ENCODE results near the gene LUZP2. TPM values are rescaled to one million over a fixed set of nuclear protein-coding genes. Genes with fewer than 3 reads are reported as not detected.

LUZP2 gene
- total and polyA plus RNA-seq, 9 of the 15 experiments (the other 6 are each of a cell fraction or from before 2014, with no cell fraction given): not detected

DNA sequence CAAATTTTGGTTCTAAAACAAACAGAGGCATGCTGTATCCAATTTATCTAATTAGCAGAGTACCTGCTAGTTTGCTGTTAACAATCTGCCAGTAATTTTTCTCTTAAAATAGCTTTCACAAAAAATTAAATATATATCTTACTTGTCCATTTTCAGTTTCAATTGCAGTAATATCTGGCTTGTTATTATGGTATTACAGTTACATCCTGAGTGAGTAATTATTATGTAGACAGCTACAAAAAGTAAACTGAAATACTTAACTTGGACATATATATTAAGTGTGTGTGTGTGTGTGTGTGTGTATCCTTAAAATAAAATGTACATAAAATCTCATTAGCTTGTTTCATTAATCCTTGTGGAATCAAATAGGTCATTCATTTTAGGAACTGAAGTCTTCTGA lies 148.7 kb downstream of the LUZP2 start:
- H3K27ac ChIP-seq (ENCODE audit: extremely low read depth, low read depth, low read length): no peak overlapping the region
- in situ Hi-C loops (cut with MboI): no loop called here
- ChIA-PET POLR2A (no interaction called here), CTCF (ENCODE audit: low intra/inter-chr PET ratio) (no interaction called here)
- H2AFZ ChIP-seq (ENCODE audit: low read depth, low read length): no peak overlapping the region
- DNase-seq (ENCODE audit: extremely low read depth in 1 of 4, low spot score in 3 of 4): no peak
- H3K79me2 ChIP-seq (ENCODE audit: control insufficient read depth, insufficient read depth, low read length): no peaks in the 10 kb centered on the region
- no peak for ATAC-seq
- BruUV-seq (replicated peaks): no TSS peak
- intact Hi-C loops (cut with micrococcal nuclease): no loop called here
- FAIRE-seq: no peak
- H3K9me3 ChIP-seq (replicated peaks; ENCODE audit: control insufficient read depth, insufficient read depth, low read depth, low read length): 0 out of 2 replicates have a peak, but pooled peaks cover 2% of the 10 kb centered on the region
- H3K4me3 ChIP-seq: no peak overlapping the region
- no peaks in the 10 kb centered on the region for H3K36me3 ChIP-seq (ENCODE audit: control insufficient read depth, insufficient read depth, low read length)
- TF ChIP-seq ZC3H11A (IDR thresholded peaks at IDR 0.05; ENCODE audit: low read depth, low read length): no peak
- H3K9ac ChIP-seq (ENCODE audit: insufficient read depth in 1 of 2, low read depth in 2 of 2, low read length in 2 of 2): no peak overlapping the region
- no peaks in the 10 kb centered on the region for H4K20me1 ChIP-seq (replicated peaks; ENCODE audit: control insufficient read depth, insufficient read depth, low read length)
- no peaks in the 10 kb centered on the region for H3K4me1 ChIP-seq (replicated peaks in 1 of 2; ENCODE audit: control insufficient read depth in 2 of 2, insufficient read depth in 2 of 2, low read length in 2 of 2)
- H3K4me2 ChIP-seq (ENCODE audit: insufficient read depth, low read length): no peak overlapping the region
- no peaks in the 10 kb centered on the region for H3K9me1 ChIP-seq (ENCODE audit: control insufficient read depth, insufficient read depth, low read length)
- no peaks in the 10 kb centered on the region for H3K27me3 ChIP-seq (ENCODE audit: control insufficient read depth in 2 of 2, insufficient read depth in 2 of 2, low read length in 2 of 2)

GRCh38 chr11:24651873-24652272 lies 155.0 kb downstream of the LUZP2 start:
- no peaks in the 10 kb centered on the region for H3K9me1 ChIP-seq (ENCODE audit: control insufficient read depth, insufficient read depth, low read length)
- no peak overlapping the region for H3K27ac ChIP-seq (ENCODE audit: extremely low read depth, low read depth, low read length)
- no peak overlapping the region for H3K4me3 ChIP-seq
- no peak overlapping the region for H3K4me2 ChIP-seq (ENCODE audit: insufficient read depth, low read length)
- CTCF ChIA-PET (ENCODE audit: low intra/inter-chr PET ratio): no interaction called here
- FAIRE-seq (no peak), DNase-seq (ENCODE audit: extremely low read depth in 1 of 4, low spot score in 3 of 4) (no peak), ATAC-seq (no peak)
- in situ Hi-C loops (cut with MboI) (no loop called here), intact Hi-C loops (cut with micrococcal nuclease) (no loop called here)
- H3K79me2 ChIP-seq (ENCODE audit: control insufficient read depth, insufficient read depth, low read length): no peaks in the 10 kb centered on the region
- no peaks in the 10 kb centered on the region for H3K4me1 ChIP-seq (replicated peaks in 1 of 2; ENCODE audit: control insufficient read depth in 2 of 2, insufficient read depth in 2 of 2, low read length in 2 of 2)
- H2AFZ ChIP-seq (ENCODE audit: low read depth, low read length): no peak overlapping the region
- no peaks in the 10 kb centered on the region for H3K27me3 ChIP-seq (ENCODE audit: control insufficient read depth in 2 of 2, insufficient read depth in 2 of 2, low read length in 2 of 2)
- H4K20me1 ChIP-seq (replicated peaks; ENCODE audit: control insufficient read depth, insufficient read depth, low read length): no peaks in the 10 kb centered on the region
- WGBS (ENCODE audit: insufficient coverage, low coverage, missing lambda C conversion rate): 0% methylated on average over 2 of the region's 2 CpGs
- no peaks in the 10 kb centered on the region for H3K36me3 ChIP-seq (ENCODE audit: control insufficient read depth, insufficient read depth, low read length)
- BruUV-seq (replicated peaks): no TSS peak
- H3K9ac ChIP-seq (ENCODE audit: insufficient read depth in 1 of 2, low read depth in 2 of 2, low read length in 2 of 2): no peak overlapping the region
- POLR2A ChIA-PET: no interaction called here
- no peaks in the 10 kb centered on the region for H3K9me3 ChIP-seq (replicated peaks; ENCODE audit: control insufficient read depth, insufficient read depth, low read depth, low read length)
- TF ChIP-seq KAT8 (IDR thresholded peaks at IDR 0.05; ENCODE audit: low read depth): no peak
- TF ChIP-seq SIN3A (IDR thresholded peaks at IDR 0.05; ENCODE audit: borderline replicate concordance in 2 of 2, control insufficient read depth in 1 of 2, low read depth in 2 of 2, low read length in 2 of 2): no peak
- no peak for TF ChIP-seq AFF1 (IDR thresholded peaks at IDR 0.05; ENCODE audit: low read depth in 1 of 2, partially characterized antibody in 2 of 2)
- TF ChIP-seq, protein P1, sequence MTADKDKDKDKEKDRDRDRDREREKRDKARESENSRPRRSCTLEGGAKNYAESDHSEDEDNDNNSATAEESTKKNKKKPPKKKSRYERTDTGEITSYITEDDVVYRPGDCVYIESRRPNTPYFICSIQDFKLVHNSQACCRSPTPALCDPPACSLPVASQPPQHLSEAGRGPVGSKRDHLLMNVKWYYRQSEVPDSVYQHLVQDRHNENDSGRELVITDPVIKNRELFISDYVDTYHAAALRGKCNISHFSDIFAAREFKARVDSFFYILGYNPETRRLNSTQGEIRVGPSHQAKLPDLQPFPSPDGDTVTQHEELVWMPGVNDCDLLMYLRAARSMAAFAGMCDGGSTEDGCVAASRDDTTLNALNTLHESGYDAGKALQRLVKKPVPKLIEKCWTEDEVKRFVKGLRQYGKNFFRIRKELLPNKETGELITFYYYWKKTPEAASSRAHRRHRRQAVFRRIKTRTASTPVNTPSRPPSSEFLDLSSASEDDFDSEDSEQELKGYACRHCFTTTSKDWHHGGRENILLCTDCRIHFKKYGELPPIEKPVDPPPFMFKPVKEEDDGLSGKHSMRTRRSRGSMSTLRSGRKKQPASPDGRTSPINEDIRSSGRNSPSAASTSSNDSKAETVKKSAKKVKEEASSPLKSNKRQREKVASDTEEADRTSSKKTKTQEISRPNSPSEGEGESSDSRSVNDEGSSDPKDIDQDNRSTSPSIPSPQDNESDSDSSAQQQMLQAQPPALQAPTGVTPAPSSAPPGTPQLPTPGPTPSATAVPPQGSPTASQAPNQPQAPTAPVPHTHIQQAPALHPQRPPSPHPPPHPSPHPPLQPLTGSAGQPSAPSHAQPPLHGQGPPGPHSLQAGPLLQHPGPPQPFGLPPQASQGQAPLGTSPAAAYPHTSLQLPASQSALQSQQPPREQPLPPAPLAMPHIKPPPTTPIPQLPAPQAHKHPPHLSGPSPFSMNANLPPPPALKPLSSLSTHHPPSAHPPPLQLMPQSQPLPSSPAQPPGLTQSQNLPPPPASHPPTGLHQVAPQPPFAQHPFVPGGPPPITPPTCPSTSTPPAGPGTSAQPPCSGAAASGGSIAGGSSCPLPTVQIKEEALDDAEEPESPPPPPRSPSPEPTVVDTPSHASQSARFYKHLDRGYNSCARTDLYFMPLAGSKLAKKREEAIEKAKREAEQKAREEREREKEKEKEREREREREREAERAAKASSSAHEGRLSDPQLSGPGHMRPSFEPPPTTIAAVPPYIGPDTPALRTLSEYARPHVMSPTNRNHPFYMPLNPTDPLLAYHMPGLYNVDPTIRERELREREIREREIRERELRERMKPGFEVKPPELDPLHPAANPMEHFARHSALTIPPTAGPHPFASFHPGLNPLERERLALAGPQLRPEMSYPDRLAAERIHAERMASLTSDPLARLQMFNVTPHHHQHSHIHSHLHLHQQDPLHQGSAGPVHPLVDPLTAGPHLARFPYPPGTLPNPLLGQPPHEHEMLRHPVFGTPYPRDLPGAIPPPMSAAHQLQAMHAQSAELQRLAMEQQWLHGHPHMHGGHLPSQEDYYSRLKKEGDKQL (CRISPR knock-in tag; IDR thresholded peaks at IDR 0.05; ENCODE audit: borderline replicate concordance): no peak
- no peak for TF ChIP-seq ZNF766 (CRISPR knock-in tag; conservative IDR thresholded peaks at IDR 0.05)
- no peak for TF ChIP-seq ZNF717 (CRISPR knock-in tag; IDR thresholded peaks at IDR 0.05)
